Trophoblast cell (in vitro differentiated cells and primary cell): ENCODE data around the gene LHFPL2.

Source experiments
- DNase-seq, 2 donors: peaks; one replicate each; pipeline ENCODE4 v3.0.0-alpha.2; 2016
- H2AFZ ChIP-seq: 2 replicates; pipeline ENCODE4 v1.6.1; 2013; ENCODE audit warnings: low read length, moderate library complexity, mild to moderate bottlenecking; ENCODE audit not compliant: insufficient read depth, poor library complexity
- H2AK5ac ChIP-seq: 2 replicates; pipeline ENCODE4 v1.6.1; 2013; ENCODE audit warnings: mild to moderate bottlenecking, low read length
- H2BK120ac ChIP-seq: 2 replicates; pipeline ENCODE4 v1.6.1; 2013; ENCODE audit warnings: low read length, mild to moderate bottlenecking, moderate library complexity; ENCODE audit not compliant: insufficient read depth, poor library complexity
- H2BK12ac ChIP-seq: 2 replicates; pipeline ENCODE4 v1.6.1; 2013; ENCODE audit warnings: mild to moderate bottlenecking, low read length, moderate library complexity
- H2BK5ac ChIP-seq: 2 replicates; pipeline ENCODE4 v1.6.1; 2013; ENCODE audit warnings: low read length, low read depth, moderate library complexity, mild to moderate bottlenecking; ENCODE audit not compliant: poor library complexity
- H3K14ac ChIP-seq: 2 replicates; pipeline ENCODE4 v1.6.1; 2013; ENCODE audit warnings: mild to moderate bottlenecking, low read length
- H3K18ac ChIP-seq: 2 replicates; pipeline ENCODE4 v1.6.1; 2013; ENCODE audit warnings: mild to moderate bottlenecking, low read length
- H3K23ac ChIP-seq: 2 replicates; pipeline ENCODE4 v1.6.1; 2013; ENCODE audit warnings: low read length
- H3K27ac ChIP-seq: 2 replicates; pipeline ENCODE4 v1.5.1; 2013; ENCODE audit warnings: low read depth, mild to moderate bottlenecking, inconsistent platforms, low read length, moderate library complexity
- H3K27me3 ChIP-seq: 2 replicates; pipeline ENCODE4 v1.6.1; 2013; ENCODE audit warnings: inconsistent platforms, mild to moderate bottlenecking, low read length, moderate library complexity; ENCODE audit not compliant: insufficient read depth
- H3K36me3 ChIP-seq, 2 experiments: 1 replicate in 1 of 2; 2 replicates in 1 of 2; pipeline ENCODE4 v1.6.1; 2013; ENCODE audit warnings: low read length in 2 of 2, mild to moderate bottlenecking in 2 of 2, moderate library complexity in 1 of 2; ENCODE audit not compliant: insufficient read depth in 2 of 2, control insufficient read depth in 1 of 2
- H3K4ac ChIP-seq: 2 replicates; pipeline ENCODE4 v1.6.1; 2013; ENCODE audit warnings: low read depth, mild to moderate bottlenecking, low read length, moderate library complexity
- H3K4me1 ChIP-seq, 2 experiments: 1 replicate in 1 of 2; 2 replicates in 1 of 2; pipeline ENCODE4 v1.6.1; 2013; ENCODE audit warnings: low read length in 2 of 2, mild to moderate bottlenecking in 2 of 2, moderate library complexity in 1 of 2; ENCODE audit not compliant: insufficient read depth in 2 of 2, control insufficient read depth in 1 of 2
- H3K4me2 ChIP-seq: 2 replicates; pipeline ENCODE4 v1.6.1; 2013; ENCODE audit warnings: inconsistent platforms, mild to moderate bottlenecking, low read length, moderate library complexity
- H3K4me3 ChIP-seq: 2 replicates; pipeline ENCODE4 v1.5.1; 2013; ENCODE audit warnings: mild to moderate bottlenecking, low read depth, low read length, inconsistent platforms
- H3K79me1 ChIP-seq: one replicate; pipeline ENCODE4 v1.6.1; 2013; ENCODE audit warnings: low read length
- H3K79me2 ChIP-seq: 2 replicates; pipeline ENCODE4 v1.6.1; 2013; ENCODE audit warnings: low read length, mild to moderate bottlenecking; ENCODE audit not compliant: control insufficient read depth, insufficient read depth, poor library complexity
- H3K9ac ChIP-seq: 2 replicates; pipeline ENCODE4 v1.6.1; 2013; ENCODE audit warnings: mild to moderate bottlenecking, low read length
- H3K9me3 ChIP-seq: 2 replicates; pipeline ENCODE4 v1.6.1; 2013; ENCODE audit warnings: low read depth, mild to moderate bottlenecking, control low read depth, inconsistent platforms, low read length; ENCODE audit not compliant: insufficient read depth
- H4K12ac ChIP-seq: 2 replicates; pipeline ENCODE4 v1.6.1; 2013; ENCODE audit warnings: low read depth, mild to moderate bottlenecking, low read length, moderate library complexity
- H4K8ac ChIP-seq: 2 replicates; pipeline ENCODE4 v1.6.1; 2013; ENCODE audit warnings: low read depth, mild to moderate bottlenecking, low read length, moderate library complexity
- H4K91ac ChIP-seq: one replicate; pipeline ENCODE4 v1.6.1; 2013; ENCODE audit warnings: low read depth, mild to moderate bottlenecking, low read length, moderate library complexity
- WGBS: extraction: QIAGEN DNeasy Blood & Tissue Kit; methylation state at CpG from one replicate; pipeline ENCODE4 v1.1.7; 2013; ENCODE audit warnings: missing lambda C conversion rate; ENCODE audit not compliant: insufficient read length, insufficient coverage; ENCODE audit errors: extremely low coverage; 5-methylcytosine and 5-hydroxymethylcytosine counted together

The LHFPL2 gene

DNA sequence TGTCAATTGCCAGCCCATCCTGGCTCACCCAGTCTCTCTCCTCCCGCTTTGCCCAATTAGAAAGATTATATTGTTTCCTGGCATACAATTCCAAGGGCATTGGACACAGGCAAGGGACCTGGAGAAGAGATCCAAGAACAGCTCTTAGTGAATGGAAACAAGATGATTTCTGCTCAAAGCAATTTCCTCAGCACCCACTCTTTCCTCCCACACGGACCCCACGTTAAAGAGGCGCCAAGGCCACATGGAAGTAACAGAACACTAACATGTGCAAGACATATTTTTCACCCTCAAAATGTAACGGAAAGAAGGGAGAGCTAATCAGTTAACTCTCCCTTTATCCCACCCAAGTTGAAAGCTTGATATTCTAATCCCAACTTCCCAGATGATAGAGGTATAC is 111.2 kb downstream of the LHFPL2 start:
- no peak overlapping the region for H3K4me3 ChIP-seq
- no peak overlapping the region for H3K27ac ChIP-seq
- H2BK5ac ChIP-seq: no peak overlapping the region
- no CpG with 5 or more reads among the region's 5 CpGs for WGBS
- H3K18ac ChIP-seq: no peak overlapping the region
- H4K12ac ChIP-seq: no peak overlapping the region
- no peak overlapping the region for H4K8ac ChIP-seq
- peaks cover 8% of the 10 kb centered on the region for H3K79me2 ChIP-seq
- no peak overlapping the region for H4K91ac ChIP-seq
- H3K4me2 ChIP-seq: no peak overlapping the region
- H2BK12ac ChIP-seq: no peak overlapping the region
- no peak overlapping the region for H2AK5ac ChIP-seq
- H3K9ac ChIP-seq: no peak overlapping the region
- peaks cover 7% of the 10 kb centered on the region for H3K79me1 ChIP-seq
- no peaks in the 10 kb centered on the region for H3K9me3 ChIP-seq
- no peaks in the 10 kb centered on the region for H3K36me3 ChIP-seq
- H3K4me1 ChIP-seq: peaks cover 12 to 15% of the 10 kb centered on the region in 2 experiments
- no peak overlapping the region for H2BK120ac ChIP-seq
- no peak overlapping the region for H3K23ac ChIP-seq
- no peak for DNase-seq
- no peak overlapping the region for H3K14ac ChIP-seq
- no peak overlapping the region for H3K4ac ChIP-seq
- H3K27me3 ChIP-seq: no peaks in the 10 kb centered on the region
- no peak overlapping the region for H2AFZ ChIP-seq

DNA sequence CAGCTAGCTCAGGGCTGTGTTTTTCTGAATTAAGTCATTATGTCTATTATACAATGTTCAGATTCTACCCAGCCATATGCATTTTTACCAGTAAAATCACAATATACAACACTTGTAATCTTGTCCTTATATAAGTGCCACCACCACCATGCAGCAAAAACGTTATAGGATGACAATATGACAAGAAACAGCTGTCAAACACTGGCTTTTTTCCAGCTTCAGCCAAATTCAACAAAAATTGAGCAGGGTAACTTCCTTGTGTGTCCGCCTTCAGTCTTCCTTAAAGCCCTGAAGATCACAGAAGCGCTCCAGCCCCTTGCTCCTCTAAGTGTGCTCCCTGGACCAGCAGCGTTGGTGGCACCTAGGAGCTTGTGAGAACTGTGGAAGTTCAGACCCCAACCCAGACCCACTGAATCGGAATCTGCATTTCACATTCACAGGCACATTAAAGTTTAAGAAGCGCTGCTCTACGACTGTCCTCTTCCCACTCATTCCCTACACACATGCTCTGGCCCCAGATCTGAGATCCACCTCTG is 111.8 kb downstream of the LHFPL2 start:
- Histone ChIP-seq H3K4me2 (no peak overlapping the region), H4K12ac (no peak overlapping the region), H3K23ac (no peak overlapping the region), H3K9me3 (no peaks in the 10 kb centered on the region), H4K91ac (no peak overlapping the region), H2AK5ac (no peak overlapping the region), H2AFZ (no peak overlapping the region), H2BK12ac (no peak overlapping the region), H3K79me1 (peaks cover 7% of the 10 kb centered on the region), H2BK5ac (no peak overlapping the region), H3K14ac (no peak overlapping the region), H3K27ac (no peak overlapping the region), H3K18ac (no peak overlapping the region), H3K36me3 (no peaks in the 10 kb centered on the region), H3K79me2 (peaks cover 8% of the 10 kb centered on the region), H2BK120ac (no peak overlapping the region), H4K8ac (no peak overlapping the region), H3K27me3 (no peaks in the 10 kb centered on the region), H3K9ac (no peak overlapping the region), H3K4ac (no peak overlapping the region), H3K4me1 (peaks cover 12 to 15% of the 10 kb centered on the region in 2 experiments), H3K4me3 (no peak overlapping the region)
- WGBS: no CpG with 5 or more reads among the region's 7 CpGs
- DNase-seq: no peak

DNA sequence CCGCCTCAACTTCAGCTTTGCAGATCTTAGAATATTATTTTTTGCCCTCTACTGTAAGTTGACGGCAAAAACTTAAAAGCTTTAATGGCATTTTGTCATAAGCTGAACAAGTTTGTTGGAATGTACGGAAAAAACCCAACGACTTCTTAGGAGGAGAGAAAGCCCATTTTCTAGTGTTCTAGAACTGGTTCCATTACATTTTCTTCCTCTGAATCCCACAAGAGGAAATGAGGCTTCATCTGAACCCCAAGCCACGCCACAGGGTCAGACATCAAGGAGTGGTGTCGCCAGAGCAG is 113.7 kb downstream of the LHFPL2 start:
- Histone ChIP-seq H3K4me2 (no peak overlapping the region), H2AK5ac (no peak overlapping the region), H3K27me3 (no peaks in the 10 kb centered on the region), H3K18ac (peak overlapping the region; percentile 65), H3K23ac (no peak overlapping the region), H4K8ac (no peak overlapping the region), H3K4me1 (peaks cover 12 to 15% of the 10 kb centered on the region in 2 experiments), H3K4ac (no peak overlapping the region), H4K91ac (peak overlapping the region; percentile 9), H2BK5ac (no peak overlapping the region), H3K36me3 (no peaks in the 10 kb centered on the region), H3K9me3 (no peaks in the 10 kb centered on the region), H3K79me1 (peaks cover 7% of the 10 kb centered on the region), H2BK12ac (no peak overlapping the region), H3K9ac (no peak overlapping the region), H3K14ac (no peak overlapping the region), H3K4me3 (no peak overlapping the region), H3K27ac (no peak overlapping the region), H2BK120ac (no peak overlapping the region), H2AFZ (no peak overlapping the region), H4K12ac (no peak overlapping the region), H3K79me2 (peaks cover 8% of the 10 kb centered on the region)
- no CpG with 5 or more reads among the region's 6 CpGs for WGBS
- peak in 1 of 2 donors; percentile 32 for DNase-seq

DNA sequence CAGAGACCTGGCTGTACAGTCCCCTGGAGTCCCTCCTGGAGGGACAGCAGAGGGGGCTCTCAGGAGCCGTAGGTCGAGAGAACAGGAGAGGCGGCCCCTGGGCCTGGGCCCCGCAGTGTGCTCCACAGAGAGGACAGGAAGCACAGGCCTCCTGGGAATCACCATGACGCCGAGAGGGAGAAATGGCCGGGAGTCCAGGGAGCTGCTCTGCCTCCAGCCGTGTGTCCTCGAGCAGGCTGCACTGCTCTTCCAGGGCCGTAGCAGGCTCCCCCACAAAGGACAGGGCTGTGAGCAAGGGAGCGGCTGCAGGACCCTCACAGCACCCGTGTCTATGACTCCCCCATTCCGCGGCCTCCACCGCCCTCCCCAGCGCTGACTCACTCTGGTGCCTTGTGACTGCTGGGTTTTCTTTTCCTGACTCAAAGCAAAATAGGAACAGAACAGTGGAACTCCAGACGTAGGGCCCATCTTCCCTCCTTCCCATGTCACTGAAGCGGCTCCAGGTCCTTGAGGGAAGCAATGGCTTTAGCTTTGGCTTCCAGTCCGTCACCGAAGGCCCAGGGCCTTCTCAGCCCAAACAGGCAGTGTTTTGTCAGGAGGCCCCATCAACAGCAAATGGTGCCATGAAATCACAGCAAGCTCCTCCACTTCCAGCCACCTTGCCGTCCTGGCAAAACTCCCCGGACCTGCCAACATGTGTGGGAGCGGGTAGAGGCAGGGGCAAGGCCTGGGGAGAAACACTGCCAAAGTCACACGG is 114.2 kb downstream of the LHFPL2 start:
- Histone ChIP-seq H4K8ac (no peak overlapping the region), H3K4me2 (no peak overlapping the region), H3K4ac (no peak overlapping the region), H3K9ac (no peak overlapping the region), H3K23ac (no peak overlapping the region), H3K14ac (peak overlapping the region; percentile 52), H3K9me3 (no peaks in the 10 kb centered on the region), H2BK120ac (peak overlapping the region; percentile 30), H4K91ac (peak overlapping the region; percentile 10), H2BK5ac (no peak overlapping the region), H4K12ac (no peak overlapping the region), H3K27me3 (no peaks in the 10 kb centered on the region), H2BK12ac (no peak overlapping the region), H3K27ac (peak overlapping the region; percentile 3), H2AFZ (no peak overlapping the region), H3K4me1 (peaks cover 12 to 15% of the 10 kb centered on the region in 2 experiments), H2AK5ac (no peak overlapping the region), H3K18ac (peak overlapping the region; percentile 62), H3K79me1 (peaks cover 7% of the 10 kb centered on the region), H3K4me3 (no peak overlapping the region), H3K36me3 (no peaks in the 10 kb centered on the region), H3K79me2 (peaks cover 8% of the 10 kb centered on the region)
- DNase-seq: peak; percentile 16 to 43
- no CpG with 5 or more reads among the region's 24 CpGs for WGBS
